Endothelial cell of umbilical vein (primary cell): ENCODE results near the gene GPR146.

Source experiments
- CTCF ChIP-seq, 2 donors: IDR thresholded peaks; 1 replicate in 1 of 2; 2 replicates in 1 of 2; pipeline ENCODE4 v1.5.1; 2011; ENCODE audit warnings: low read length in 2 of 2, mild to moderate bottlenecking in 2 of 2, moderate library complexity in 2 of 2, control low read depth in 1 of 2, inconsistent platforms in 1 of 2, low read depth in 1 of 2; ENCODE audit not compliant: insufficient read depth in 1 of 2; ENCODE audit errors: extremely low read depth in 1 of 2
- EZH2 ChIP-seq: IDR thresholded peaks from 2 replicates; pipeline ENCODE4 v1.6.1; 2012; ENCODE audit warnings: borderline replicate concordance, low read depth, mild to moderate bottlenecking, moderate library complexity, low read length, inconsistent platforms; ENCODE audit not compliant: severe bottlenecking
- JUN ChIP-seq: IDR thresholded peaks from 2 replicates; pipeline ENCODE4 v1.6.1; 2011; ENCODE audit warnings: borderline replicate concordance, low read depth; ENCODE audit not compliant: insufficient read length, insufficient read depth
- MAX ChIP-seq: IDR thresholded peaks from 2 replicates; pipeline ENCODE4 v1.6.1; 2011; ENCODE audit not compliant: insufficient read depth, insufficient read length
- MYC ChIP-seq: IDR thresholded peaks from one replicate; pipeline ENCODE4 v1.6.1; 2011; ENCODE audit warnings: mild to moderate bottlenecking, low read depth, low read length
- POLR2A ChIP-seq: IDR thresholded peaks from 2 replicates; pipeline ENCODE4 v1.6.1; 2012; ENCODE audit warnings: low read depth, mild to moderate bottlenecking, control low read depth, low read length

DNA sequence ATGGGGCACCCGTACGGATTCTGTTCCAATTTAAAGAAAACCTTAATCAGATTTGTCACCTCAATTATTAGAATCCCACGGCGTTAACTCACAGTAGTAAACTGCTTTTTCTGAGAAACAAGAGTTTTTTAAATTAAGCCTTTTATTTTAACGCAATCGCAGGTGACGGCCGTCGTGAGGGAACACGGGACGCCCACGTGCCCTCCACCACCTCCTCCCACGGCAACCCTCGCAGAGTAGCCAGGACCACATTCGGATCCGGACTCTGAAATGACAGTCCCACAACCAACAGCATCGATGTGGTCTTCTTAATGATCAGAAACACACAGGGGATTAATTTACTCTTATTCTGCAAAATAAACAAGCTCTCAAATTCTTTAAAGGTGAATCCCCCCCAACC is 22.0 kb upstream of the GPR146 start:
- no peak for TF ChIP-seq POLR2A
- TF ChIP-seq EZH2 = no peak
- TF ChIP-seq CTCF (IDR thresholded peaks at IDR 0.05; ENCODE audit: extremely low read depth in 1 of 2, insufficient read depth in 1 of 2, low read depth in 1 of 2, low read length in 2 of 2) = no peak
- TF ChIP-seq MYC = no peak
- TF ChIP-seq JUN = no peak
- no peak for TF ChIP-seq MAX
